Purkinje cell (primary cell): ENCODE results near the gene E4F1. TPM values are rescaled to one million over a fixed set of nuclear protein-coding genes. Genes with fewer than 3 reads are reported as not detected.

Source experiments
- polyA plus RNA-seq: library from polyadenylated mRNA; unstranded; fragments of >200 nt; fragmentation: Nextera tagmentation; gene quantifications from 2 replicates; pipeline ENCODE4 v1.2.1, GENCODE V29; 2014

The E4F1 gene, protein sequence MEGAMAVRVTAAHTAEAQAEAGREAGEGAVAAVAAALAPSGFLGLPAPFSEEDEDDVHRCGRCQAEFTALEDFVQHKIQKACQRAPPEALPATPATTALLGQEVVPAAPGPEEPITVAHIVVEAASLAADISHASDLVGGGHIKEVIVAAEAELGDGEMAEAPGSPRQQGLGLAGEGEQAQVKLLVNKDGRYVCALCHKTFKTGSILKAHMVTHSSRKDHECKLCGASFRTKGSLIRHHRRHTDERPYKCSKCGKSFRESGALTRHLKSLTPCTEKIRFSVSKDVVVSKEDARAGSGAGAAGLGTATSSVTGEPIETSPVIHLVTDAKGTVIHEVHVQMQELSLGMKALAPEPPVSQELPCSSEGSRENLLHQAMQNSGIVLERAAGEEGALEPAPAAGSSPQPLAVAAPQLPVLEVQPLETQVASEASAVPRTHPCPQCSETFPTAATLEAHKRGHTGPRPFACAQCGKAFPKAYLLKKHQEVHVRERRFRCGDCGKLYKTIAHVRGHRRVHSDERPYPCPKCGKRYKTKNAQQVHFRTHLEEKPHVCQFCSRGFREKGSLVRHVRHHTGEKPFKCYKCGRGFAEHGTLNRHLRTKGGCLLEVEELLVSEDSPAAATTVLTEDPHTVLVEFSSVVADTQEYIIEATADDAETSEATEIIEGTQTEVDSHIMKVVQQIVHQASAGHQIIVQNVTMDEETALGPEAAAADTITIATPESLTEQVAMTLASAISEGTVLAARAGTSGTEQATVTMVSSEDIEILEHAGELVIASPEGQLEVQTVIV
- polyA plus RNA-seq = 0.77 and 3.6 TPM in 2 replicates

DNA sequence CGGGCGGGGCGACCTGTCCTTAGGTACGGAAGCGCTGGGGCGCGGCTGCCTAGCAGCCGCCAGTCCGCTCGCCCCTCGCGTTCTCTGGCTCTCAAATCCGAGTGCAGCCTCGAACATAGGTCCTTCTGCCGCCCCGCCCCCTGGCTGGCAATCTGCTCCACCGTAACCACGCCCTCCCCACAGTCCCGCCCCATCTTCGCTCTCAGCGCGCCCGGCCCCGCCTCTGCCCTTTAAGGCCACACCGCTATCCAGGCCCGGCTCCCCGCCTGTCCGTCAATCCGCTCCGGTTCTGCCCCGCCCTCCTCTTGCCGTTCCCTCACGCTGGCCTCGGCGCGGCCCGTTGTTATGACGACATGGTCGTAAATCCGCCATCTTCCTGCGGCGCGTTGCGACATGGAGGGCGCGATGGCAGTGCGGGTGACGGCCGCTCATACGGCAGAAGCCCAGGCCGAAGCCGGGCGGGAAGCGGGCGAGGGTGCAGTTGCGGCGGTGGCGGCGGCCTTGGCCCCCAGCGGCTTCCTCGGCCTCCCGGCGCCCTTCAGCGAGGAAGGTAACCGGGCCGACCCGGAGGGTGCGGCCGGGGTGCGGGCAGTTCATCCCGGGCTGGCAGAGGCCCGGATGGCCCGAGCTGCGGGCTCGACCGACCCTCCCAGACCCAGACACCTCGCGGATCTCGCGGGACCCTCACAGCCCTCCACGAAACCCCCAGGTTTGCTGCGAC, at the start of gene E4F1:
TSS of gene E4F1 (plus strand) at position 371 of the 721 bp plus-strand sequence. CDS start at position 394, 23 bp downstream.

DNA sequence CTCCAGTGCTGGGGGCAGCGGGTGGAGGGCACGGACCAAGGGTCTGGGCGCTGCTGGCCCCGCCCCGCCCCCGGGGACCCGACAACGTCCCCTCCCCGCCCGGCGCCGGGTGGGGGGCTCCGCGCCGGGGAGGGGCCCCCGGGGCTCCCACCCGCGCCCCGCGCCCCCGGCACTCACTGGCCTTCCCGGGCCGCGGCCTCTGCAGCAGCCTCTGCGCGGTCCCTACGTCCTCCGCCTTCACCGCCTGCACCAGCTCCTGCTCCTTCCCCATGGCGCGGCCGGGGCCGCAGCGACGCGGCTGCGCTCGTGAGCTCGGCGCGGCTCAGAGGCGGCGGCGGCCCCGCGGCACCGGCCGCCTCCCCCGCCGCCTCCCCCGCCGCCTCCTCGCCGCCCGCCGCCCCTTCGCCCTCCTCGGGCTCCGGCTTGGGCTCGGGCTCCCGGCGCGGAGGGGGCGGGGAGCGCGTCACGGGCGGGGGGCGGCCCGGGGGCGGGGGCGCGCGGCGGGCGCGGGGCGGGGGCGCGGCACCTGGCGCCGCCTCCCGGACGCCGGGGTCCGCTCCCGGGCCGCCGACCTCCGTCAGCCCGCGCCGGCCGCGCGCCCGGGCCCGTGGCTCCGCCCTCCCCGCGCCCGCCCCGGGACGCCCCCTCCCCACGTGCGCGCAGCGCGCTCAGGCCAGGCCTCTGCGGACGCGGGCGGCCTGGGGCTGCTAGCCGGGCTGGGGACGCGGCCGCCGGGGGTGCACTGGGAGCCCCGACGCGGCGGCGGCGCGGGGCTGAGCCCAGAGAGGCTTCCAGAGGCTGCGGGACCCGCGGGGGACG, 27.0 kb upstream of the E4F1 start, which contains the start of gene CASKIN1:
TSS of gene CASKIN1 (minus strand) at position 444 of the 819 bp plus-strand sequence. CDS start at position 271, 173 bp downstream.

DNA sequence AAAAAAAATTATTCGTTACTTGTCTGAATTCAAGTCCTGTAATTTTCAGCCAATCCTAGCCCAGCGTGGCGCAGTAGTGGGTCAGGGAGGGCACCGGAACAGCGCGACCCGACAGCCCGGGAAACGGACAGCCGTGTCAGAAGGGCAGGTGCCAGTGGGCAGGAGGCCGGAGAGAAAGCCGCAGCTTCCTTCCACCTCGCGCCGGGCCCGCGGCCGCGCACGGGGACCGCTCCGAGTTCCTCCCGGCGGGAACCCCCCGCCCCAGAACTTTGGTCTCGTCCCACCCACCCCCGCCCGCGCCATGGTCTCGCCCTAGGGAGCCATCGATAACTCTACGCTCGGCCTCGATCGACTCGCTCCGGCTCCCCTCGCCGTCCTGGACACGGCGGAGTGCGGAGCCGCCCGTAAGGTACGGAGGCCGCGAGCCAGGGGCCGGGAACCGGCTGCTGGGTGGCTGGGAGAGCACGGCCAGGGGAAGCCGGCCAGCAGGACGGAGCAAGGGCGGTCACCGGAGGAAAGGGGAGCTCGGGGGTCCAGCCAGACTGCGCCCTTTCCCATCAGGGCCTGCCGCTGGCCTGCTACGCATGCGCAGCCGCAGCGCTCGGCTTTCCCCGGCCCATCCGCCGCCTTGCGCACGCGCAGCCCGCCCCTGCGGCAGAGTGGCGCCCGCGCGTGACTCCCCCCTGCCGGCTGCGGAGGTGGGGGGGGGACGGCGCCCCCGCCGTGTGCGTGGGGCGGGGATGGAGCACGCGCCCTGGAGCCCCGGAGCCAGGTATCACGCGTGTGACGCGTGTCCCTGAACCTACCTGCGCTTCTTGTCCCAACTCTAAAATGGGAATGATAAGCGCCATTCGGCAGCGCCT, 18.1 kb upstream of the E4F1 start, which contains the start of gene MLST8:
TSS of gene MLST8 (plus strand) at position 351 of the 863 bp plus-strand sequence. CDS start 632 bp downstream, outside the sequence.

DNA sequence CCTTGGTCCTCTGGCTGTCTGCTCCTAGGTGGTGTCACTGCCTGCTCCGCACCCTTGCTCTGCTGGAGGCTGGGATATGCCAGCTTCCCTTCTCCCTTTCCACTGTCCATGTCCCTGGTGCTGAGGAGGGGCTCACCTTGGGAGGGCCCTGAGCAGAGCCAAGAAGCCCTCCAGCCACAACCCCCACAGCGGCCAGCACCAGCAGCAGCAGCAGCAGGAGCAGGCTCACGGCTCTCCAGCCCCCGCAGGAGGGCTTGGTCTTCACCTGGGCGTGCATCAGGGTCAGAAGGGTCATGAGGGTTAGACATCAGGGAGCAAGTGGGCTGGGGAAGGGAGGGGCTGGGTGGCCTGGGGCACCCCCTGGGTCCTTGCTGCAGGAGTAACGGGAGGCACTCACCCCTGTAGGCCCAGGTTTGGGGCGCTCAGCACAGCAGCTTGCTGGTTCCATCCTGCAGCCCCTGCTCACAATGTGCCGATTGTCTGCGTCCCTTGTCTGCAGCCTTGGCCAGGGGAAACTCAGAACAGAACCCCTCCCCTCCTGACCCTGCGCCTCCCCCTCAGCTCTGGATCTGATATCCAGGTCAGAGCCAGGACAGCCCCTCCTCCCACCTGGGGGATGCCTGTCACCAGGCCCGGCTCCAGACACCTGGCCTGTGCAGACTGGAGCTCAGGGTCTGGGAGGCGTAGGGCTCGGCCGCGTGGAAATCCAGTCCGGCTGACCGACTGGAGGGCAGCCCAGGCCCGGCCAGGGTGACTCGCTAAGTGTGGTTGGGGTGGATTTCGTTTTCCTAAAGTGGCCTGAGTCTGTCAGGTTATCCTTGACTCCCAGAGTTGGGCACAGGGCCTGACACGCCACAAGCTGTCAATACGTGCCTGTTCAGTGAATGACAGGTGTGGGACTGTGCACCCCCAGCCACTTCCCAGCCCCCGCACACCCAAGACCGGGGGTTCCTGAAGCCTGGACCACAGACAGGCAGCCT, 12.7 kb upstream of the E4F1 start, which contains the start of gene BRICD5:
TSS of gene BRICD5 (minus strand) at position 478 of the 980 bp plus-strand sequence. CDS start at position 448, 30 bp downstream.

DNA sequence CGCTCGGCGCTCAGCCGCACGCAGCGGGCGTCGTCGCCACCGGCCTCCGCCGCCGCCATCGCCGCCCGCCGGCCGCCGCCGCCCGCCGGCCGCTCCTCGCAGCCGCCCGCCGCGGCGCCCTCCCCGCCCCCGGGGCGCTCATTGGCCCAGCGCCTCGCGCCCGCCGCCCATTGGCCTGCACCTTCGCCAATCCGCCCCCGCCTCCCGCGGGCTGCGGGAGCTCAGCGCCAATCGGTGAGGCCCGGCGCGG, 8.7 kb upstream of the E4F1 start, which contains the start of gene PGP:
TSS of gene PGP (minus strand) at position 122 of the 250 bp plus-strand sequence. CDS start at position 59, 63 bp downstream.

DNA sequence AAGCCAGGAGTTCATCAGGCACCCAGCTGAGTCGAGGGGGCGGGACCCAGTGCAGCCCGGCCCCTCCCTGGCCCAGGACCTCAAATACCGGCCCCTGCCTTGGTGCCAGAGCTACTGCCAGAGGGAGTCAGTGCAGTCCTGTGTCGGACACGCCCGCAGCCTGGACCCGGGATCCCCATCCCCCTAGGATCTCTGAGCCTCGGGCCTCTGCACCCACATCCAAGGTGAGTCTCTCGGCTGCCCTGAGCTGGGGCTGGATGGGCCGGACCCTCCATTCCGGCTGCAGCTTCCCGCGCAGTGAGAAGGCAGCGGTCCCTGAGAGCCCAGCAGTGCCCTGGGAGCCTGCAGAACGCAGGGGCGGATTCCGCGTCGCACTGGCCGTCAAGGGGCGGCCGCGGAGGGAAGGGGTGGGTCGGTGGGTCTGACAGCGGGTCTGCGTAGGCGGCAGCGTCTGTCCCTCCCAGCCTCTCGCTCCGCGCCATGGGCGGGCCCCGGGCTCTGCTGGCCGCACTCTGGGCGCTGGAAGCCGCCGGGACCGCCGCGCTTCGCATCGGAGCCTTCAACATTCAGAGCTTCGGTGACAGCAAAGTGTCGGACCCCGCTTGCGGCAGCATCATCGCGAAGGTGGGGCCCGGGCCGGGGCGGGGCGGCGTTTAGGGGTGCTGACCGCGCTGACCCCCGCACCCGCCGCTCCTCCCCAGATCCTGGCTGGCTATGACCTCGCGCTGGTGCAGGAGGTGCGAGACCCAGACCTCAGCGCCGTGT, 13.1 kb downstream of the E4F1 start, which contains the start of gene DNASE1L2:
TSS of gene DNASE1L2 (plus strand) at position 108 of the 765 bp plus-strand sequence. CDS start at position 481, 373 bp downstream.

DNA sequence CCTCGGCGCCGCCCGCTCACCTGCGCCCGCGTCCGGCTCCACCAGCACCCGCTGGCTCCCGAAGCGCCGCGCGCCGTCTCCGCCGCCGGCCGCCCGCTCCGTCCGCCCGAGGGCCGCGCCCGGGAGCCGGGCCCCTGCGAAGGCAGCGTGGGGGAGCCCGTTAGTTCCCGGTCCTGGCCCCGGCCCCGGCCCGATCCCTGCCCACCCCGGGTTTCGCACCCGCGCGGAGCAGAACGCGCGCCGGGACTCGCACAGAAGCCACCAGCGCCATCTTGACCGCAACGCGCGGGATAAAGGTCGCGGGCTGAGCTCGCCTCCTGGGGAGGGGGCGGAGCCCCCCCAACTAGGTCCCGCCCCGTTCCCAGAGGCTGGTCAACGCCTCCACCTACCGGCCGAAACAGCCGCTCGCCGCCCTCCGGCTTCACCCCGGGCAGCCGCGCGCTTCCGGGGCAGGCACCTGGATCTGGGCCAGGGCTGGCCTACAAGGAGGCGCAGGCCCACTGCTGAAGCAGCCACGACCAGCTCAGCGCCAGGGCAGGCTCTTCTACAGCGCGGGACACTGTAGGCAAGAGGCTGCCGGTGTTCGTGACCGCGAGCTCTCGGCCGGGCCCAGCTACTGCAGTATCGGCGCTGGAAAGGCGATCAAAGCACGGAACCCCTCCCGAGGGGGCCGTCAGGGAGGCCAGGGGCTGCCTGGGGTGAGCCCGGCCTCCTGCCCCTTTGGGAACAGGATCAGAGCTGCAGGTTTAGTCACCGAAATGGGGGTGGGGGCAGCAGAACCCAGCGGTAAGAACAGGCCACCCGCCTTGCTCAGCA, 28.1 kb downstream of the E4F1 start, which contains the start of gene ECI1:
TSS of gene ECI1 (minus strand) at position 292 of the 816 bp plus-strand sequence. CDS start at position 271, 21 bp downstream.

DNA sequence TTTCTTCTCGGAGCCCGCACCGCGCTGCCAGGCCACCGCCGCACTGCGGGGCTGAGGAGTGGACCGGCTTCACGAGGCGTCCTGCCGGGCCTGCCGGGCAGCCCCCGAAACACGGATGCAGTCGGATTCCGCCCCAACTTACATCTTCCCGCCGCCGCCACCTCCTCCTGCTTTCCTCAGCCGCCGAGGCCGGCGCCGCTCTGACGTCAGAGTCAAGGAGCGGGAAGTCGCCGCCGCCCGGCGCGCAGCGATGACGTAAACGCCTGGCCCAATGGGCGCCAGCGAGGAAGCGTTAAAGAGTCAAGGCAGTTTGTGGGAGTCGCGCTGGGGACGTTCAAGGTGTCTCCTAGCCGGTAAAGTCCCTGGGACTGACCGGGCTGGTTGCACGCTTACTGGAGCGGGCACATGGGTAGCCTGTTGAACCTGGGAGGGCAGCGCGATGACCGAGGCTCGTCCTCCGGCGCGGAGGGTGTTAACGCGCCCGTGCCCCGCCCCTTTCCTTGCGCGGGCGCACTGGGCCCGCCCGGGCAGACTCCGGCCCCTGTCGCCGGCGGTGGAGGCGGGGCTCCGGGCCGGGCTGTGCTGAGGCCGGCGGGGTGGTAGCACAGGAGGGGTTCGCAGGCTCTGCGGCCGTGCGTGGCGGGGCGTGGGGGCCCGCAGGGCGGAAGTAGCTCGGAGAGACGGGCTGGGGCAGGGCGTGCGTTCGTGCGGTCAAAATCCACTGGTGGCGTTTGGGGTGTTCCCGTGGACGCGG, 44.7 kb downstream of the E4F1 start, which contains the start of gene RNPS1:
TSS of gene RNPS1 (minus strand) at position 214 of the 754 bp plus-strand sequence. CDS start 3,483 bp downstream, outside the sequence.

Other genes with a start within 250 kb of the E4F1 start
- not detected in 2 replicates for gene NOXO1, start 242.1 kb upstream of the E4F1 start, polyA plus RNA-seq
- 1.4 and 2.1 TPM in 2 replicates for gene GFER, start 239.4 kb upstream of the E4F1 start, polyA plus RNA-seq
- gene SYNGR3, start 233.6 kb upstream of the E4F1 start, polyA plus RNA-seq = 80.6 and 82.4 TPM in 2 replicates
- gene ZNF598, start 213.8 kb upstream of the E4F1 start, polyA plus RNA-seq = 0.11 and 0.16 TPM in 2 replicates
- not detected in 2 replicates for gene NPW, start 203.8 kb upstream of the E4F1 start, polyA plus RNA-seq
- gene NHERF2, start 196.7 kb upstream of the E4F1 start, polyA plus RNA-seq = 1.0 and 1.3 TPM in 2 replicates
- 8.1 and 19.5 TPM in 2 replicates for gene NTHL1, start 175.8 kb upstream of the E4F1 start, polyA plus RNA-seq
- gene TSC2, start 175.6 kb upstream of the E4F1 start, polyA plus RNA-seq = 31.7 and 32.6 TPM in 2 replicates
- gene PKD1, start 87.7 kb upstream of the E4F1 start, polyA plus RNA-seq = 0.20 and 3.1 TPM in 2 replicates
- 15.1 TPM in 1 of 2 replicates, not detected in the other for gene RAB26, start 75.0 kb upstream of the E4F1 start, polyA plus RNA-seq
- 0.74 and 1.9 TPM in 2 replicates for gene TRAF7, start 67.8 kb upstream of the E4F1 start, polyA plus RNA-seq
- gene CASKIN1, start 27.0 kb upstream of the E4F1 start, polyA plus RNA-seq = 0.04 TPM in 1 of 2 replicates, not detected in the other
- gene MLST8, start 18.1 kb upstream of the E4F1 start, polyA plus RNA-seq = 1.9 and 3.1 TPM in 2 replicates
- gene BRICD5, start 12.7 kb upstream of the E4F1 start, polyA plus RNA-seq = 0.97 TPM in 1 of 2 replicates, not detected in the other
- gene PGP, start 8.8 kb upstream of the E4F1 start, polyA plus RNA-seq = 4.0 and 14.8 TPM in 2 replicates
- gene DNASE1L2, start 12.9 kb downstream of the E4F1 start, polyA plus RNA-seq = not detected in 2 replicates
- 2.8 and 7.7 TPM in 2 replicates for gene ECI1, start 28.0 kb downstream of the E4F1 start, polyA plus RNA-seq
- 41.4 and 45.7 TPM in 2 replicates for gene RNPS1, start 44.5 kb downstream of the E4F1 start, polyA plus RNA-seq
- gene ABCA3, start 117.1 kb downstream of the E4F1 start, polyA plus RNA-seq = 6.3 and 9.1 TPM in 2 replicates
- gene CCNF, start 205.9 kb downstream of the E4F1 start, polyA plus RNA-seq = 1.3 and 1.5 TPM in 2 replicates
- 0.21 and 0.22 TPM in 2 replicates for gene TEDC2, start 236.5 kb downstream of the E4F1 start, polyA plus RNA-seq
- not detected in 2 replicates for gene NTN3, start 247.7 kb downstream of the E4F1 start, polyA plus RNA-seq